Measurements from ENCODE around the gene MTHFD1L.
"Not testable (repeated sequence)": the region's sequence is repeated elsewhere in the genome, so short reads cannot be mapped to it uniquely, and the experiment has no call there.

MTHFD1L gene

GRCh38 chr6:151125651-151126416 lies 260.3 kb downstream of the MTHFD1L start:
- H3K9me2 ChIP-seq (replicated peaks; ENCODE audit: control insufficient read depth, low read length); H3K79me2 ChIP-seq (ENCODE audit: control insufficient read depth, low read length); H4K20me1 ChIP-seq (ENCODE audit: control insufficient read depth, insufficient read depth, low read depth, low read length); H3K4me3 ChIP-seq (ENCODE audit: low read length); H3K27ac ChIP-seq (ENCODE audit: low read depth, low read length); H3K27me3 ChIP-seq (ENCODE audit: control insufficient read depth, low read length); H3K4me2 ChIP-seq (ENCODE audit: low read length); H3K9me3 ChIP-seq (ENCODE audit: control insufficient read depth, insufficient read depth, low read length); H3K36me3 ChIP-seq (ENCODE audit: control insufficient read depth, low read length); H3K4me1 ChIP-seq (ENCODE audit: control insufficient read depth, low read length); H3F3A ChIP-seq (ENCODE audit: control insufficient read depth, insufficient read depth): not testable (repeated sequence)

GRCh38 chr6:151126417-151126724 lies 260.9 kb downstream of the MTHFD1L start:
- H3K4me2 ChIP-seq (ENCODE audit: low read length); H4K20me1 ChIP-seq (ENCODE audit: control insufficient read depth, insufficient read depth, low read depth, low read length); H3K27me3 ChIP-seq (ENCODE audit: control insufficient read depth, low read length); H3K9me2 ChIP-seq (replicated peaks; ENCODE audit: control insufficient read depth, low read length); H3K4me1 ChIP-seq (ENCODE audit: control insufficient read depth, low read length); H3F3A ChIP-seq (ENCODE audit: control insufficient read depth, insufficient read depth); H3K79me2 ChIP-seq (ENCODE audit: control insufficient read depth, low read length); H3K27ac ChIP-seq (ENCODE audit: low read depth, low read length); H3K9me3 ChIP-seq (ENCODE audit: control insufficient read depth, insufficient read depth, low read length); H3K4me3 ChIP-seq (ENCODE audit: low read length); H3K36me3 ChIP-seq (ENCODE audit: control insufficient read depth, low read length): not testable (repeated sequence)

- H4K20me1 ChIP-seq (ENCODE audit: control insufficient read depth, insufficient read depth, low read depth, low read length); H3K9me3 ChIP-seq (ENCODE audit: control insufficient read depth, insufficient read depth, low read length); H3K27me3 ChIP-seq (ENCODE audit: control insufficient read depth, low read length); H3K4me3 ChIP-seq (ENCODE audit: low read length); H3K4me2 ChIP-seq (ENCODE audit: low read length); H3K4me1 ChIP-seq (ENCODE audit: control insufficient read depth, low read length); H3F3A ChIP-seq (ENCODE audit: control insufficient read depth, insufficient read depth); H3K27ac ChIP-seq (ENCODE audit: low read depth, low read length); H3K36me3 ChIP-seq (ENCODE audit: control insufficient read depth, low read length); H3K79me2 ChIP-seq (ENCODE audit: control insufficient read depth, low read length); H3K9me2 ChIP-seq (replicated peaks; ENCODE audit: control insufficient read depth, low read length): not testable (repeated sequence)
Observed at GRCh38 chr6:151127133-151127798, 261.8 kb downstream of the MTHFD1L start.

- Histone ChIP-seq H3K9me3 (ENCODE audit: control insufficient read depth, insufficient read depth, low read length) (no peaks in the 10 kb centered on the region), H3K4me3 (ENCODE audit: low read length) (no peak overlapping the region), H3K27ac (ENCODE audit: low read depth, low read length) (no peak overlapping the region), H3K4me1 (ENCODE audit: control insufficient read depth, low read length) (no peaks in the 10 kb centered on the region), H3K36me3 (ENCODE audit: control insufficient read depth, low read length) (no peaks in the 10 kb centered on the region), H3K79me2 (ENCODE audit: control insufficient read depth, low read length) (no peaks in the 10 kb centered on the region), H3F3A (ENCODE audit: control insufficient read depth, insufficient read depth) (no peaks in the 10 kb centered on the region), H4K20me1 (ENCODE audit: control insufficient read depth, insufficient read depth, low read depth, low read length) (no peaks in the 10 kb centered on the region), H3K27me3 (ENCODE audit: control insufficient read depth, low read length) (peaks cover 6% of the 10 kb centered on the region; the same call in 1 of the 2 replicates), H3K4me2 (ENCODE audit: low read length) (no peak overlapping the region), H3K9me2 (replicated peaks; ENCODE audit: control insufficient read depth, low read length) (no peaks in the 10 kb centered on the region)
- TF ChIP-seq EZH2phosphoT487 (IDR thresholded peaks at IDR 0.05; ENCODE audit: borderline replicate concordance, low read length) (no peak), CTCF (IDR thresholded peaks at IDR 0.05; ENCODE audit: low read depth, low read length, poor library complexity, severe bottlenecking) (no peak)
Observed at GRCh38 chr6:151128763-151129370, 263.4 kb downstream of the MTHFD1L start.

Data from DOHH2 (cell line).